H9 (cell line): ENCODE measurements around the gene FBL. TPM values are rescaled to one million over a fixed set of nuclear protein-coding genes. Genes with fewer than 3 reads are reported as not detected.

ENCODE experiments used
- DNase-seq: peaks from one replicate; pipeline ENCODE4 v3.0.0-alpha.2; 2017
- H2AFZ ChIP-seq: one replicate; pipeline ENCODE4 v1.6.1; 2013; ENCODE audit warnings: mild to moderate bottlenecking, low read length, control low read depth, moderate library complexity
- H2AK5ac ChIP-seq: 2 replicates; pipeline ENCODE4 v1.6.1; 2013; ENCODE audit warnings: low read length, control low read depth, mixed read lengths; ENCODE audit not compliant: insufficient read length
- H2BK120ac ChIP-seq: one replicate; pipeline ENCODE4 v1.6.1; 2013; ENCODE audit warnings: low read depth, mild to moderate bottlenecking, low read length, control low read depth, inconsistent platforms; ENCODE audit not compliant: poor library complexity, severe bottlenecking
- H2BK12ac ChIP-seq: 2 replicates; pipeline ENCODE4 v1.6.1; 2013; ENCODE audit warnings: low read length, control low read depth, mixed read lengths, low read depth; ENCODE audit not compliant: insufficient read length
- H2BK15ac ChIP-seq: 2 replicates; pipeline ENCODE4 v1.6.1; 2013; ENCODE audit warnings: low read depth, low read length, control low read depth
- H2BK20ac ChIP-seq: one replicate; pipeline ENCODE4 v1.6.1; 2013; ENCODE audit warnings: low read depth, mild to moderate bottlenecking, low read length, control low read depth, inconsistent platforms; ENCODE audit not compliant: poor library complexity, severe bottlenecking
- H2BK5ac ChIP-seq: 2 replicates; pipeline ENCODE4 v1.6.1; 2013; ENCODE audit warnings: low read length, control low read depth, mixed read lengths; ENCODE audit not compliant: insufficient read length
- H3K14ac ChIP-seq: 2 replicates; pipeline ENCODE4 v1.6.1; 2013; ENCODE audit warnings: low read length, control low read depth; ENCODE audit not compliant: insufficient read depth
- H3K18ac ChIP-seq: 2 replicates; pipeline ENCODE4 v1.6.1; 2013; ENCODE audit warnings: low read depth, mild to moderate bottlenecking, mixed read lengths, low read length, control low read depth; ENCODE audit not compliant: insufficient read length
- H3K23ac ChIP-seq: 2 replicates; pipeline ENCODE4 v1.6.1; 2013; ENCODE audit warnings: low read length, control low read depth, mixed read lengths, low read depth; ENCODE audit not compliant: insufficient read length
- H3K23me2 ChIP-seq: 2 replicates; pipeline ENCODE4 v1.6.1; 2013; ENCODE audit warnings: low read depth, mild to moderate bottlenecking, mixed read lengths, low read length, control low read depth; ENCODE audit not compliant: insufficient read length, poor library complexity, severe bottlenecking
- H3K27ac ChIP-seq: 2 replicates; pipeline ENCODE4 v1.5.1; 2013; ENCODE audit warnings: low read length, control low read depth, mixed read lengths, low read depth; ENCODE audit not compliant: insufficient read length
- H3K27me3 ChIP-seq: 2 replicates; pipeline ENCODE4 v1.6.1; 2013; ENCODE audit warnings: low read length, control low read depth, inconsistent platforms; ENCODE audit not compliant: insufficient read depth
- H3K4ac ChIP-seq: 2 replicates; pipeline ENCODE4 v1.6.1; 2013; ENCODE audit warnings: low read depth, mild to moderate bottlenecking, control low read depth, inconsistent platforms, low read length, moderate library complexity
- H3K4me1 ChIP-seq: 2 replicates; pipeline ENCODE4 v1.6.1; 2013; ENCODE audit warnings: low read length, control low read depth, inconsistent platforms; ENCODE audit not compliant: insufficient read depth
- H3K4me2 ChIP-seq: 2 replicates; pipeline ENCODE4 v1.6.1; 2013; ENCODE audit warnings: low read length, control low read depth, mixed read lengths; ENCODE audit not compliant: insufficient read length, insufficient read depth
- H3K56ac ChIP-seq: 2 replicates; pipeline ENCODE4 v1.6.1; 2013; ENCODE audit warnings: low read depth, mild to moderate bottlenecking, mixed read lengths, low read length, control low read depth; ENCODE audit not compliant: insufficient read length
- H3K79me1 ChIP-seq: 2 replicates; pipeline ENCODE4 v1.6.1; 2013; ENCODE audit warnings: low read depth, mild to moderate bottlenecking, moderate library complexity, low read length, control low read depth, inconsistent platforms; ENCODE audit not compliant: insufficient read depth, poor library complexity, severe bottlenecking
- H3K79me2 ChIP-seq: 2 replicates; pipeline ENCODE4 v1.6.1; 2013; ENCODE audit warnings: low read length, control low read depth, inconsistent platforms; ENCODE audit not compliant: insufficient read depth
- H3K9ac ChIP-seq: 2 replicates; pipeline ENCODE4 v1.6.1; 2013; ENCODE audit warnings: low read length, control low read depth, mixed read lengths; ENCODE audit not compliant: insufficient read length; ENCODE audit errors: extremely low read depth
- H3K9me3 ChIP-seq: one replicate; pipeline ENCODE4 v1.6.1; 2013; ENCODE audit warnings: low read depth, low read length, inconsistent platforms; ENCODE audit not compliant: control insufficient read depth
- H3T11ph ChIP-seq: one replicate; pipeline ENCODE4 v1.6.1; 2013; ENCODE audit warnings: mild to moderate bottlenecking, low read length, control low read depth, inconsistent platforms
- H4K20me1 ChIP-seq: one replicate; pipeline ENCODE4 v1.6.1; 2013; ENCODE audit not compliant: control insufficient read depth, insufficient read length, insufficient read depth
- H4K5ac ChIP-seq: 2 replicates; pipeline ENCODE4 v1.6.1; 2013; ENCODE audit warnings: low read depth, mild to moderate bottlenecking, mixed read lengths, low read length, control low read depth; ENCODE audit not compliant: insufficient read length
- H4K8ac ChIP-seq: replicated peaks from 2 replicates; pipeline ENCODE4 v1.6.1; 2013; ENCODE audit warnings: low read length, control low read depth, mixed read lengths, low read depth; ENCODE audit not compliant: insufficient read length
- H4K91ac ChIP-seq: 2 replicates; pipeline ENCODE4 v1.6.1; 2013; ENCODE audit warnings: low read depth, mild to moderate bottlenecking, moderate library complexity, mixed read lengths, low read length, control low read depth; ENCODE audit not compliant: insufficient read length
- H3K27ac Mint-ChIP-seq, 3 experiments: 2 replicates in 2 of 3; 3 replicates in 1 of 3; pipeline ENCODE4 v1.8.0; 2020 to 2021; ENCODE audit warnings: mixed read lengths in 3 of 3, mild to moderate bottlenecking in 1 of 3, moderate library complexity in 1 of 3
- H3K27me3 Mint-ChIP-seq: 2 replicates; pipeline ENCODE4 v1.8.0; 2021; ENCODE audit warnings: low read depth, mild to moderate bottlenecking, moderate library complexity, mixed read lengths
- H3K36me3 Mint-ChIP-seq, 3 experiments: 2 replicates in 2 of 3; 3 replicates in 1 of 3; pipeline ENCODE4 v1.8.0; 2020 to 2021; ENCODE audit warnings: low read depth in 3 of 3, mixed read lengths in 3 of 3; ENCODE audit not compliant: insufficient read depth in 1 of 3
- H3K4me1 Mint-ChIP-seq, 2 experiments: 2 replicates each; pipeline ENCODE4 v1.8.0; 2020; ENCODE audit warnings: mixed read lengths in 2 of 2
- H3K4me3 Mint-ChIP-seq, 2 experiments: 2 replicates in 1 of 2; 3 replicates in 1 of 2; pipeline ENCODE4 v1.8.0; 2020 to 2021; ENCODE audit warnings: mild to moderate bottlenecking in 2 of 2, mixed read lengths in 2 of 2, moderate library complexity in 1 of 2
- H3K9me3 Mint-ChIP-seq, 2 experiments: 2 replicates in 1 of 2; 3 replicates in 1 of 2; pipeline ENCODE4 v1.8.0; 2020; ENCODE audit warnings: mild to moderate bottlenecking in 2 of 2, mixed read lengths in 2 of 2, moderate library complexity in 1 of 2
- WGBS: extraction: QIAGEN DNeasy Blood & Tissue Kit; methylation state at CpG from one replicate; pipeline ENCODE4 v1.1.7; 2013; ENCODE audit warnings: missing lambda C conversion rate, low lambda C conversion rate, mixed read lengths; ENCODE audit not compliant: insufficient read length; ENCODE audit errors: extremely low coverage; 5-methylcytosine and 5-hydroxymethylcytosine counted together
- total RNA-seq: library from RNA; stranded (reverse); gene quantifications from 2 replicates; pipeline ENCODE4 v1.2.1, GENCODE V29; 2021
- TF ChIP-seq, protein P1 (sequence below): fragments of 200-600 bp; sonication (generic); conservative IDR thresholded peaks from 3 replicates; pipeline ENCODE4 v1.8.0; 2021; ENCODE audit warnings: antibody characterized with exemption, mild to moderate bottlenecking

Gene FBL
- total RNA-seq, 1 experiment from 2014 or later, result 625 TPM

DNA sequence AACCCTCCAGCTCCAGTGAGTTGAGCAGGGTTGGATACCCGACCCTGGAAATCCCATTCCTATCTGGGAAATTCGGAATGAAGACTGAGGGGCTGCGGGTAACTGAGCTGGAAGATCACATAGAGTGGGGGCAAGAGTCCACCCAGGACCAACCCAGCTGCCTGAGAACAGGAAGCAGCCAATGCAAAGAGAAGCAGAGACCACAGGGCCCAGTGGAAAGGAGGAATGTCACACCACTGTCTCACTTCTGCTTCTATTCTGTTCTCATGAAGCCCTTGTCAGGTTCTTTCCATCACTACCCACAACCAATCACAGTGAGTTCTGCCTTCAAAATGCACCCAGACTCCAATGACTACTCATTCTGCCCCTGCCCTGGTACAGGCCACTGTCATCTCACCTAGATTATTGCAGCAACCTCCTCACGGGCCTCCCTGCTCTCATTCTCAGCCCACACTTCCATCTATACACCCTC is 27.5 kb downstream of the FBL start:
- Histone ChIP-seq H3K14ac (no peak overlapping the region), H2AK5ac (no peak overlapping the region), H3K9me3 (no peaks in the 10 kb centered on the region), H2AFZ (no peak overlapping the region), H3K27ac (no peak overlapping the region), H2BK15ac (no peak overlapping the region), H3K18ac (no peak overlapping the region), H3K27me3 (no peaks in the 10 kb centered on the region), H2BK20ac (no peak overlapping the region), H3T11ph (no peak overlapping the region), H3K79me2 (no peaks in the 10 kb centered on the region), H3K23me2 (peaks cover 3% of the 10 kb centered on the region), H4K8ac (no peak overlapping the region), H3K9ac (no peak overlapping the region), H3K4me1 (no peaks in the 10 kb centered on the region), H3K56ac (no peak overlapping the region), H4K20me1 (no peaks in the 10 kb centered on the region), H2BK12ac (no peak overlapping the region), H4K91ac (no peak overlapping the region), H4K5ac (no peak overlapping the region), H3K4ac (no peak overlapping the region), H2BK5ac (no peak overlapping the region), H3K4me2 (no peak overlapping the region), H3K79me1 (no peaks in the 10 kb centered on the region), H3K23ac (no peak overlapping the region), H2BK120ac (no peak overlapping the region)
- no peak overlapping the region for H3K4me3 Mint-ChIP-seq
- H3K27me3 Mint-ChIP-seq, result no peaks in the 10 kb centered on the region
- no peak for DNase-seq
- H3K27ac Mint-ChIP-seq, result peak overlapping the region in 1 of 3 experiments; percentile 71; a peak in 1 of 7 replicates
- H3K9me3 Mint-ChIP-seq, result no peaks in the 10 kb centered on the region
- H3K36me3 Mint-ChIP-seq, result peaks cover 0 to 16% (median 0%) of the 10 kb centered on the region in 3 experiments; a peak in 2 of 7 replicates
- TF ChIP-seq, protein P1, sequence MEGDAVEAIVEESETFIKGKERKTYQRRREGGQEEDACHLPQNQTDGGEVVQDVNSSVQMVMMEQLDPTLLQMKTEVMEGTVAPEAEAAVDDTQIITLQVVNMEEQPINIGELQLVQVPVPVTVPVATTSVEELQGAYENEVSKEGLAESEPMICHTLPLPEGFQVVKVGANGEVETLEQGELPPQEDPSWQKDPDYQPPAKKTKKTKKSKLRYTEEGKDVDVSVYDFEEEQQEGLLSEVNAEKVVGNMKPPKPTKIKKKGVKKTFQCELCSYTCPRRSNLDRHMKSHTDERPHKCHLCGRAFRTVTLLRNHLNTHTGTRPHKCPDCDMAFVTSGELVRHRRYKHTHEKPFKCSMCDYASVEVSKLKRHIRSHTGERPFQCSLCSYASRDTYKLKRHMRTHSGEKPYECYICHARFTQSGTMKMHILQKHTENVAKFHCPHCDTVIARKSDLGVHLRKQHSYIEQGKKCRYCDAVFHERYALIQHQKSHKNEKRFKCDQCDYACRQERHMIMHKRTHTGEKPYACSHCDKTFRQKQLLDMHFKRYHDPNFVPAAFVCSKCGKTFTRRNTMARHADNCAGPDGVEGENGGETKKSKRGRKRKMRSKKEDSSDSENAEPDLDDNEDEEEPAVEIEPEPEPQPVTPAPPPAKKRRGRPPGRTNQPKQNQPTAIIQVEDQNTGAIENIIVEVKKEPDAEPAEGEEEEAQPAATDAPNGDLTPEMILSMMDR, result no peak
- no CpG with 5 or more reads among the region's 4 CpGs for WGBS
- no peaks in the 10 kb centered on the region for H3K4me1 Mint-ChIP-seq
